Gastroesophageal sphincter (tissue), 4 donors: ENCODE data around the gene MMP24. TPM values are rescaled to one million over a fixed set of nuclear protein-coding genes. Genes with fewer than 3 reads are reported as not detected.
A peak's percentile ranks its signal among the peaks of the same experiment; 100 is the strongest.

ENCODE experiments used
- ATAC-seq: fragments of 150-250 bp; one replicate; pipeline ENCODE4 v1.9.1; 2016; ENCODE audit warnings: mild to moderate bottlenecking, moderate library complexity
- H3K27ac ChIP-seq, 4 donors: fragments of 200-600 bp; sonication (generic) in 3 of 4; 1 replicate in 3 of 4; 2 replicates in 1 of 4; pipeline ENCODE4 v1.5.1; 2016 to 2019
- H3K27me3 ChIP-seq: fragments of 200-600 bp; sonication (generic); one replicate; pipeline ENCODE4 v1.5.1; 2019
- H3K36me3 ChIP-seq, 2 donors: fragments of 200-600 bp; sonication (generic); one replicate each; pipeline ENCODE4 v1.5.1; 2019; ENCODE audit warnings: control low read depth in 1 of 2
- H3K4me1 ChIP-seq, 3 donors: fragments of 200-600 bp; sonication (generic); 1 replicate in 2 of 3; 2 replicates in 1 of 3; pipeline ENCODE4 v1.5.1; 2016 to 2019; ENCODE audit warnings: control low read depth in 2 of 3
- H3K4me3 ChIP-seq, 2 donors: fragments of 200-600 bp; sonication (generic); one replicate each; pipeline ENCODE4 v1.5.1; 2019; ENCODE audit warnings: mild to moderate bottlenecking in 1 of 2, moderate library complexity in 1 of 2
- H3K9me3 ChIP-seq, 3 donors: fragments of 200-600 bp; sonication (generic); one replicate each; pipeline ENCODE4 v1.5.1; 2017 to 2019; ENCODE audit warnings: control low read depth in 2 of 3
- EP300 ChIP-seq: sonication (generic); formaldehyde crosslinking; IDR thresholded peaks from one replicate; pipeline ENCODE4 v1.6.1; 2017; ENCODE audit warnings: antibody characterized with exemption, mild to moderate bottlenecking
- POLR2A ChIP-seq, 2 donors: fragments of 450-650 bp; IDR thresholded peaks; one replicate each; pipeline ENCODE4 v1.6.1; 2017; ENCODE audit warnings: antibody characterized with exemption in 2 of 2, mild to moderate bottlenecking in 2 of 2, moderate library complexity in 1 of 2
- POLR2AphosphoS5 ChIP-seq: sonication (generic); formaldehyde crosslinking; IDR thresholded peaks from one replicate; pipeline ENCODE4 v1.6.1; 2017; ENCODE audit warnings: antibody characterized with exemption
- WGBS, 2 donors: methylation state at CpG; one replicate each; pipeline ENCODE4 v1.1.5; 2018; ENCODE audit warnings: low coverage in 1 of 2; 5-methylcytosine and 5-hydroxymethylcytosine counted together
- total RNA-seq, 4 donors: library from RNA; depleted of rRNA; stranded (reverse); fragments of >200 nt; gene quantifications; one replicate each; pipeline ENCODE4 v1.1.0, GENCODE V29; 2016
- TF ChIP-seq, protein P1 (sequence below), 4 experiments: fragments of 200-600 bp in 2 of 4; fragments of 450-650 bp in 2 of 4; sonication (generic) in 1 of 4; IDR thresholded peaks; one replicate each; pipeline ENCODE4 v1.5.1; 2017 to 2019; ENCODE audit warnings: antibody characterized with exemption in 4 of 4, mild to moderate bottlenecking in 2 of 4, moderate library complexity in 2 of 4

Gene MMP24
- total RNA-seq, 4 donors from 2014 or later: 0.47 to 3.4 (median 1.8) TPM

DNA sequence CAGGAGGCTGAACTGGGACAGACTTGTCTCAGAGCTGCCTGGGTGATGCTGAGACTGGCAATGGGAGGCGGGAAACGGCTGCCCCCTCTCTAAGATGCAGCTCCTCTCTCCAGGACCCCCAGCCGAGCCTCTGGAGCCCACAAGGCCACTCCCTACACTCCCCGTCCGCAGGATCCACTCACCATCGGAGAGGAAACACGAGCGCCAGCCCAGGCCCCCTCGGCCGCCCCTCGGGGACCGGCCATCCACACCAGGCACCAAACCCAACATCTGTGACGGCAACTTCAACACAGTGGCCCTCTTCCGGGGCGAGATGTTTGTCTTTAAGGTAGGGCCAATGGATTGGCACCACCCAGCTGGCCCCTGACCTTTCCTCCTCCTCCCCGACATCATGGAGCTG is 40.6 kb downstream of the MMP24 start:
- Histone ChIP-seq H3K27me3 (no peaks in the 10 kb centered on the region), H3K36me3 (peaks cover 0 to 64% of the 10 kb centered on the region in 2 donors), H3K4me3 (no peak overlapping the region), H3K9me3 (no peaks in the 10 kb centered on the region), H3K4me1 (peaks cover 0 to 30% (median 11%) of the 10 kb centered on the region in 3 donors), H3K27ac (no peak overlapping the region)
- WGBS, 2 donors: 60 to 94% methylated on average over 1 to 2 of the region's 16 CpGs
- ATAC-seq: no peak
- TF ChIP-seq POLR2A (IDR thresholded peaks at IDR 0.05) (no peak), EP300 (no peak), POLR2AphosphoS5 (no peak)
- TF ChIP-seq, protein P1, sequence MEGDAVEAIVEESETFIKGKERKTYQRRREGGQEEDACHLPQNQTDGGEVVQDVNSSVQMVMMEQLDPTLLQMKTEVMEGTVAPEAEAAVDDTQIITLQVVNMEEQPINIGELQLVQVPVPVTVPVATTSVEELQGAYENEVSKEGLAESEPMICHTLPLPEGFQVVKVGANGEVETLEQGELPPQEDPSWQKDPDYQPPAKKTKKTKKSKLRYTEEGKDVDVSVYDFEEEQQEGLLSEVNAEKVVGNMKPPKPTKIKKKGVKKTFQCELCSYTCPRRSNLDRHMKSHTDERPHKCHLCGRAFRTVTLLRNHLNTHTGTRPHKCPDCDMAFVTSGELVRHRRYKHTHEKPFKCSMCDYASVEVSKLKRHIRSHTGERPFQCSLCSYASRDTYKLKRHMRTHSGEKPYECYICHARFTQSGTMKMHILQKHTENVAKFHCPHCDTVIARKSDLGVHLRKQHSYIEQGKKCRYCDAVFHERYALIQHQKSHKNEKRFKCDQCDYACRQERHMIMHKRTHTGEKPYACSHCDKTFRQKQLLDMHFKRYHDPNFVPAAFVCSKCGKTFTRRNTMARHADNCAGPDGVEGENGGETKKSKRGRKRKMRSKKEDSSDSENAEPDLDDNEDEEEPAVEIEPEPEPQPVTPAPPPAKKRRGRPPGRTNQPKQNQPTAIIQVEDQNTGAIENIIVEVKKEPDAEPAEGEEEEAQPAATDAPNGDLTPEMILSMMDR (IDR thresholded peaks at IDR 0.05): no peak

DNA sequence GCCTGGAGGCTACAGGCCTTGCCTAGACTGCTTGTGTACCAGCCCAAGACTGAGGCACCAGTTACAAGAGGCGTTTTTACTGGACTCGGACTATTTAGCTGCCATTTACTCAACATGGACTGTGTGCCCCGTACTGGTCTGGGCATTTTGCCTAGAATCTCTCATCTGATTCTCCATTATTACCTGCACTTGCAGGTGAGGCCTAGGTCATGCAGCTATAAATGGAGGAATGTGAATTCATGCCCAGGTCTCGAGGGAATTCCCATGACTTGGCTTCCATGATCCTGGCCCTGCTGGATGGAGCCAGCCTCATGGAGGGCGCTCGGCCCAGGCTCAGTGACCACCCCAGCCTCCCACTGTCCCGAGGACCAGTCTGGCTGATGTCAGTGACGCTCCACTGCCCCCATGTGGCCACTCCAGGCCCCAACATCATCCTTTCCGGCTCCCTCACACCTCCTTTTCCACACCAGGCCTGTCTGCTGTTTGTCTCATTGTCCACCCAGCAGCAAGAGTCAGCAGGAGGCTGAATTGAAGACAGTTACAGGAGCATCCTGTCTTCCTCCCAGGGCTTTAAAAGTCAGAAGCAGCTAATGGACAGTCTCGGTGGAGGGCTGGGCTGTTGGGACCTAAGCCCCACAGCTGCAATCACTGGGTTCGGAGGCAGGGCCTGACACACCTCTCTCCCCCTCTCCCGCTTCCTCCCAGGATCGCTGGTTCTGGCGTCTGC is 42.7 kb downstream of the MMP24 start:
- H3K36me3 ChIP-seq: peaks cover 0 to 71% of the 10 kb centered on the region in 2 donors
- ATAC-seq: peak; percentile 61
- H3K4me3 ChIP-seq: no peak overlapping the region
- 75 to 78% methylated on average over 3 of the region's 14 CpGs for WGBS, 2 donors
- H3K4me1 ChIP-seq: peaks cover 0 to 16% (median 1%) of the 10 kb centered on the region in 3 donors
- no peak for TF ChIP-seq EP300
- TF ChIP-seq, protein P1 (IDR thresholded peaks at IDR 0.05): peak in 3 of 4 experiments; percentile 54 to 85 (median 67)
- no peak for TF ChIP-seq POLR2A (IDR thresholded peaks at IDR 0.05)
- peak overlapping the region in 2 of 4 donors; percentile 20 to 25 for H3K27ac ChIP-seq
- no peaks in the 10 kb centered on the region for H3K27me3 ChIP-seq
- no peaks in the 10 kb centered on the region for H3K9me3 ChIP-seq

DNA sequence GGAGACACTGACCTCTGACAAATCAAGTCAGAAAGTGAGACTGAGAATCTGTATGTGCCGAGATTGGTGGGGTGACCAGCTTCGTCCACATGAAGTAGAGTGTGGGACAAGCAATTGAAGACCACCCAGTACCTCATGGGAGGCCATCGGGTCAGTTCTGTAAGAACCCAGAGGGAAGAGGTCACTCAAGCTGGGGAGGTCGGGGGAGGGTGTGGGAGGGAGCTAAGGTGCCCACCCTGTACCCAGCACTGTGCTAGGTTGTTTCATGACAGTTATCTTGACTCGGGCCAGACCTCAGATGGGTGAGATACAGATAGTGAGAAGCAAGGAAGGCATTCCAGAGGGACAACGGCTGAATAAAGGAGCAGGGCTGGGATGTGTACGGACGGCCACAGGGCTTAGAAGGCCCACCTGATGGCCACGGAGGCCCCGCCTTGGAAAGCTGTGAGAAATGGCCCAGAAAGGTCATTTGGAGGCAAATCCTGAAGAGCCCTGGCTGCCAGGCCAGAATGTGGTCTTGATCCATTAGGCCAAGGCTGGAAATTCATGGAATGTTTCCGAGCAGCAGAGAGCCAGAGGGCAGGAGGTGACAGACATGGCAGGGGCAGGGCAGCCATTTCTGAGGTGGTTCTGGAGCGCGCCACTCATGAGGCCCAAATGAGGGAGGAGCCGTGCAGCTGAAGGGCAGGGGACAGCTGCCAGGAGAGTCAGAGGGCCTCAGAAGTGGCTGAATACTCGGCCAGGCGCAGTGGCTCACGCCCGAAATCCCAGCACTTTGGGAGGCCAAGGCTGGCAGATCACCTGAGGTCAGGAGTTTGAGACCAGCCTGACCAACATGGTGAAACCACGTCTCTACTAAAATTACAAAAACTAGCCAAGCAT is 43.8 kb downstream of the MMP24 start:
- 70 to 78% methylated on average over 4 to 10 of the region's 19 CpGs for WGBS, 2 donors
- Histone ChIP-seq H3K36me3 (peaks cover 0 to 79% of the 10 kb centered on the region in 2 donors), H3K27ac (no peak overlapping the region), H3K4me3 (no peak overlapping the region), H3K9me3 (no peaks in the 10 kb centered on the region), H3K27me3 (no peaks in the 10 kb centered on the region), H3K4me1 (peaks cover 0 to 10% (median 0%) of the 10 kb centered on the region in 3 donors)
- ATAC-seq: no peak
- no peak for TF ChIP-seq POLR2AphosphoS5
- no peak for TF ChIP-seq POLR2A (IDR thresholded peaks at IDR 0.05)
- no peak for TF ChIP-seq EP300
- TF ChIP-seq, protein P1 (IDR thresholded peaks at IDR 0.05): no peak

DNA sequence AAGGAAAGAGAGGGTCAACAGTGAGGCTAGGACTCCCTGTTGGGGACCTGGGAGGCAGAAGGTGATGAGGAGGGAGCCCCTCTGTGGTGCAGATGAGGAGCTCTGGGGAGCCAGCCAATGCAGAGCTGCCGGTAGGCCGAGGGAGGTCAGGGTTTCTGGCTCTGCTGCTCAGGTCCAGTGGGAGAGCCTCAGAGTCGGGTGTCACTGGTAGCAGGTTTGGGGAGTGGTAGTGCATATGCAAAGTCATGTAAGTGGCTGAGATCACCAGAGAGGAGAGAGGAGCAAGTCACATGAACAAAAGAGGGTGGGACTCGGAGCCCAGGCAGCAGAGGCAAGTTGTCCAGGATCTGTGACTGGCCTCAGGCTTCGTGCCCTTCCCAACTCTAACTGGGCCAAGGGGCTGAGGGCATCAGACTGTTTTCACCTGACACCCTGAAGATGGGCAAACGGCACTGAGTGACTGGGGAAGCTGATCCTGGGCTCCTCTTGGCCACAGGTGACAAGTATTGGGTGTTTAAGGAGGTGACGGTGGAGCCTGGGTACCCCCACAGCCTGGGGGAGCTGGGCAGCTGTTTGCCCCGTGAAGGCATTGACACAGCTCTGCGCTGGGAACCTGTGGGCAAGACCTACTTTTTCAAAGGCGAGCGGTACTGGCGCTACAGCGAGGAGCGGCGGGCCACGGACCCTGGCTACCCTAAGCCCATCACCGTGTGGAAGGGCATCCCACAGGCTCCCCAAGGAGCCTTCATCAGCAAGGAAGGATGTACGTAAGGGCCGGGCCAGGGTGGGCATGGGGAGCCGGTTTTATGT is 44.8 kb downstream of the MMP24 start:
- Histone ChIP-seq H3K36me3 (peaks cover 0 to 72% of the 10 kb centered on the region in 2 donors), H3K4me1 (peaks cover 0 to 20% (median 4%) of the 10 kb centered on the region in 3 donors), H3K27ac (no peak overlapping the region), H3K27me3 (no peaks in the 10 kb centered on the region), H3K9me3 (no peaks in the 10 kb centered on the region), H3K4me3 (no peak overlapping the region)
- no peak for ATAC-seq
- no peak for TF ChIP-seq POLR2A (IDR thresholded peaks at IDR 0.05)
- no peak for TF ChIP-seq POLR2AphosphoS5
- TF ChIP-seq, protein P1 (IDR thresholded peaks at IDR 0.05): no peak
- TF ChIP-seq EP300: no peak
- WGBS, 2 donors: 73 to 74% methylated on average over 4 to 6 of the region's 20 CpGs
